Measurements from ENCODE around the gene HCLS1.
"Not testable (repeated sequence)": the region's sequence is repeated elsewhere in the genome, so short reads cannot be mapped to it uniquely, and the experiment has no call there.

Gene HCLS1

DNA sequence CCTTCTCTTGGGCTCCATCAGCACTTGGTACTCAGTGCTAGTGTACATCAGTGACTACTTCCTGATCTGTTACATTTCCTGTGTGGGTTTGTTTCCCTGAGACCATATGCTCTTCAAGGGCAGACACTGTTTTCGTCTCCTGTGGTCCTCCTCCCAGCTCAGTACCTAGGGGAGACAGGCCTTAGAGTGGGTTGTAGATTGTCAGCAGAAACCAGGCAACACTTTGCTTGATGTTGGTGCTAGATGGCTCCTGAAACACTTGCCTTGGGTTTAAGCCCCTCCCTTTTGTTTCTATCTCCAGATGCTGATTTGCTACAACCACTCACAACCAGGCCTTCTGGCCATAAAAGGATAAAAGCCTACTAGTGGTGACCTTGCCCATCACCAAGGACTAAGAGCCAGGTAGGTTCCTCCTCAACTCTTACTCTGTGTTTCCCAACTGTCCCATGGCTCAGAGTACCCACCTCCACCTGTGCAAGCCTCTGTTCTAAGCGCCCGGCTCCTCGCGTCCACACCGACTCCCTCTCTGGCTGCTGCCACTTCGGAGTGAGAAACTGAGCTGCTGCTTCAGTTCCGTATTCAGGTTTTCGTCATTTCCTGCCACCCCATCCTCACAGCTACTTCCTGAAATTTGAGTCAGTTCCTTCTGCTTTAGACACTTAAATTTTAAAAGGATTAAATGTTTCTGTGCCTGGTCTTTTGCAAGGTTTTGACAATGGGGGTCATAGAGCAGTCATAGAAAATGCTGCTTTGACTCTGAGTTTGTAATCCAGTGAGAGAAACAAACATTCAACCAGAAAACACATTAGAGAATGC, at the start of gene HCLS1:
Gene HCLS1, minus strand, starts transcription at position 548 of the 816 bp plus-strand sequence. CDS start 2,556 bp downstream, outside the sequence.
- DNase-seq = no peak

DNA sequence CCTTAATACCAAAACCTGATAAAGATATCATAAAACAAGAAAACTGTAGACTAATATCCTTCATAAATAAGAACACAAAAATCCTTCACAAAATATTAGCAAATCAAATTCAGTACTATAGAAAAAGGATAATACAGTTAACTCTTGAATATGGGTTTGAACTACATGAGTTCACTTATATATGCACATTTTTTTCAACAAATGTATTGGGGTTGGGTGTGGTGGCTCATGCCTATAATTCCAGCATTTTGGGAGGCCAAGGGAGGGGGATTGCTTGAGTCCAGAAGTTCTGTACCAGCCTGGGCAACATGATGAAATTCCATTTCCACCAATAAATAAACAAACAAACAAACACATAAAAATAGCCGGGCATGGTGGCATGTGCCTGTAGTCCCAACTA, 49.6 kb upstream of the HCLS1 start:
- DNase-seq = no peak

GRCh38 chr3:121707531-121708273, 47.0 kb upstream of the HCLS1 start:
- no peak for DNase-seq

DNA sequence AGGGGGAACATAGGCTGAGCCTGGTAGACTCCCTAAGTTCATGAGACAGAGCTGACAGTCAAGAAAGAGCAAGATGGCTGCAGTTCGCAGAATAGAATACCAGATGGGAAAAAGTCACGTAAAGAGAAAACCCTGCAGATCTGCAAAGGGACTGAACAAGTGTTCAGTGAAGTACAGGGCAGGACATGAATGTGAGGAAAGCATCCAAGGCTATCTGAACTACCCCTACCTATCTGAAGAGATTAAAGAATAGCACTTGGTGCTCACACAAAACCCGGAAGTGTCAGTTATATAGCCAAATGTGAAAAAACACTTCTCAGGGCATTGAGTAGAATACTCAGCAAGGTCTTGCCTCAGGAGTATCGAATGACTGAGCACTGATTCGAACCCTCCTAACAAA, 44.8 kb upstream of the HCLS1 start:
- no peak for DNase-seq

DNA sequence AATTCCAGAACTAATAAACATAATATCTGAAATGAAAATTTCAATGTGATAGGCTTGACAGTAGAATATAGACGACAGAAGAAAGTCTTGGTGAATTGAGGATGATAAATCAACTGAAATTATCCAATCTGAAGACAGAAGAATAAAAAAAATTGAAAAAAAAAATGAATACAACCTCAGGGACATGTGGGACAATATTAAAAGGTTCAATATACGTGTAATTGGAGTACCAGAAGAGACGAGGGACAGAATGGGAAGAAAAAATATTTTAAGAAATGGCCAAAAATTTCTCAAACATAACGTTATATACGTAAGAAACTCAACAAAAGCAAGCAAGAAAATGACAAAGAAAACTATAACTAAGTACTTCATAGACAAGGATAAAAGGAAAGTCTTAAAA, 43.3 kb upstream of the HCLS1 start:
- no peak for DNase-seq

DNA sequence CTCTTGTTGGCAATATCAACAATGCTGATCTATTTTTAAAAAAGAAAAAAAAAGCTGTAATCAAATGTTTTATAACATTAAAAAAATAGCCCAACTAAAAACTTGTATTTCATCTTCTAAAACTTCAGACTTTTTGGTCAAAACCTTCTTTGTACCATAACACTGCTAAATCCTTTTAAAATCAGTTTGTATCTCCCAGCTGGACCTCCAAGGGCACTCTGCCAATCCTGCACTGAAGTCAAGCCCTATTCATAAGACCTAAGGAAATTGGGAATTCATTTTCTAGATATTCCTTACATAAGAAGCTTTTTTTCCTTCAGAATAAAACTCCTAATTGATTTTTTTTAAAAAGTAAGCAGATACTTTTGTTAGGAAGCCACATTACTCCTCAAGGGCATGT, 38.2 kb upstream of the HCLS1 start:
- no peak for DNase-seq

DNA sequence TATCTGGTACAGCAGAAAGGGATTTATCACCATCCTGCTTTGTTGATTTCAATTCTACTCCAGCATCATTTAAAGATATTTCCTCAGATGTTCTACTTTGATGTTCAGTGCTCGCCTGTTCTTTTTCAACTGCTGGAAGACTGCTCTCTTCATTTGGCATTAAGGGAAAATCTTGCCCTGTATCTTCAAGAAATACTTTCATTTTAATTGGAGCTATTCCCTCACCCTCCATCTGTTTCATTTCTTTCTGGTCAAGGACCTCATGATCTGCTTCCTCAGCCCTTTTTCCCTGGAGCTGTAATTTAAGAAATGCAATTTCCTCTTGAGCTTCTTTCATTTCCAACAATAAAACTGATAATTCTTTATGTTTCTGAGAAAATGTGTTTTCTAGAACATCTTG, 37.8 kb upstream of the HCLS1 start:
- DNase-seq = no peak

- DNase-seq = no peak
Observed at GRCh38 chr3:121696186-121696585, 35.5 kb upstream of the HCLS1 start.

GRCh38 chr3:121692010-121692699, 31.5 kb upstream of the HCLS1 start:
- DNase-seq = no peak

- DNase-seq = no peak
Observed at GRCh38 chr3:121690777-121691405, 30.2 kb upstream of the HCLS1 start.

DNA sequence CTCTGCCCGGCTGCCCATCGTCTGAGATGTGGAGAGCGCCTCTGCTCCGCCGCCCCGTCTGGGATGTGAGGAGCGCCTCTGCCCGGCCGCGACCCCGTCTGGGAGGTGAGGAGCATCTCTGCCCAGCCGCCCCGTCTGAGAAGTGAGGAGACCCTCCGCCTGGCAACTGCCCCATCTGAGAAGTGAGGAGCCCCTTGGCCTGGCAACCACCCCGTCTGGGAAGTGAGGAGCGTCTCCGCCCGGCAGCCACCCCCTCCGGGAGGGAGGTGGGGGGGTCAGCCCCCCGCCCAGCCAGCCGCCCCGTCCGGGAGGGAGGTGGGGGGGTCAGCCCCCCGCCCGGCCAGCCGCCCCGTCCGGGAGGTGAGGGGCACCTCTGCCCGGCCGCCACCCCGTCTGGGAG, 28.0 kb upstream of the HCLS1 start:
- not testable (repeated sequence) for DNase-seq

- no peak for DNase-seq
Observed at GRCh38 chr3:121681792-121682191, 21.1 kb upstream of the HCLS1 start.

DNA sequence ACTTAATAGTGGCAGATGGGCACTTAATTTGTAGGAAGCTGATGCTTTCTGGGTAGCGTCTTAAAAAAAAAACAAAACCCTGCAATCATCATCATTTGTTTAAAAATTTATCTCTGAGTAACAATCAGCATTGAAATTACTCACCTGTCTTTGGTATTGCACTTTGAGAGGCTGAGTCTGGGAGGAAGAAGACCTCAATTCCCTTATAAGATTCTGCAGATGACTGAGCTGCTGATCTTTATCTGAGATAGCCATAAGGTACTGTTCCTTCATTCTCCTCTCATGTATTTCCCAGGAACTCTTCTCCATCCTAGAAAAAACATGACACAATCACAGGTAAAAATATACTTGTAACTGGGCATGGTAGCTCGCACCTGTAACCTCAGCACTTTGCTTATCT, 16.4 kb upstream of the HCLS1 start:
- no peak for DNase-seq

GRCh38 chr3:121670676-121671075, 10.0 kb upstream of the HCLS1 start:
- no peak for DNase-seq

DNA sequence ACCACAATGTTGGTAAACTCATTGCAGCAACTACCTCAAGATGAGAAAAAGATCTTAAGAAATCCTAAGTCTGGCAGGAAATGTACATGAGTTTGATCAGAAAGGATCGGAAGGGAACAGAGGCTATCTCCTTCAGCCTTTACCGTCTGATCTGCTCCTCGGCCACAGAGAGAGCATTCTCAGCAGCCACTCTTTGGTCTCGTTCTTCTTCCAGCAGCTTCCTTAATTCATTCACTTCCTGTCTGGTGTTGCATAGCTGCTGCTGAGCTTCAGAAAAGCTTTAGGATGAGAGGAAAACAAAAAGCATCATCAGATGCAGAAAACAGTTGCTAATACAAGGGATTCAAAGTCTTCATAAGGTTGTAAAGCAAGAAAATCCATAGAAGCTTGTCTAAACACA, 6.6 kb upstream of the HCLS1 start:
- DNase-seq = no peak

DNA sequence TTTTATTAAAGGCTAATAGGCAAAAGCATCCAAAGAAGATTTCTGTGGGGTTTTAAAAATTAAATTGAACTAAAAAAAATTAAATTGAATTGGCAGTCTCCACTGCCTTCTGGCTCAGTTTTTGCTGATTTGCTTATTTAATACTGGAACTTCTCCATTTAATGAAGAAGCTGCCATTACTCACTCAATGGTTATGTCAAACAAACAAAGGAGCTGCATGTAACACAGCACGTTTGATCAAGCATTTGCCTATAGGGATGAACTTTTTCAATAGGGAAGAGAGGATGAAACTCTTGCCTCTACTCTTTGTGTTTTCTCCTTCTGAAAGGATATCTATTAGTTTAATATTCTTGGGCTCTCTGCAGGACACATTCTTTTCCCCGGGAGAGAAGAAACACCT, 4.8 kb upstream of the HCLS1 start:
- no peak for DNase-seq

- DNase-seq = no peak
Observed at GRCh38 chr3:121663171-121663847, 2.6 kb upstream of the HCLS1 start.

DNA sequence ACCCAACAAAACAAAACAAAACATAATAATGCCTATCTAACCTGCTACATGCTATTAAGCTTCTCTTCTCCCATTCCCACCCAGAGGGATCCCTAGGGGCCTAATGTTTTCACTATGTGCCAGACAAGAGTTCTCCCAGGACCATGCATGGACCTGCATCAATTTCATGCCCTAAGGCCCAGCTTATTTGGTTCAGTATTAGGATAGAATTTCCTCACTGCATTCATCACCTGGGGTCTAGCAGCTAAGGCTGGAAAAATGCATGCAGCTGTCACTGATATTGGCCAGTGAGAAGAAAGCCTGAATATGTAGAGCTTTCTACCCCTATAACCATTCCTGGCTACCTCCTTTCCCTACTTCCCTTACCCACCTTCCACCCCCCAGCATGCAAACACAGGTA, 2.0 kb upstream of the HCLS1 start:
- DNase-seq = no peak

- no peak for DNase-seq
Observed at GRCh38 chr3:121661376-121661775, 673 bp upstream of the HCLS1 start.

- no peak for DNase-seq
Observed at GRCh38 chr3:121659586-121659985, 1.1 kb downstream of the HCLS1 start.

- DNase-seq = no peak
Observed at GRCh38 chr3:121658716-121659435, 1.8 kb downstream of the HCLS1 start.
